ENCODE measurements around the gene LGR4.
"Not testable (repeated sequence)": the region's sequence is repeated elsewhere in the genome, so short reads cannot be mapped to it uniquely, and the experiment has no call there.

The LGR4 gene

GRCh38 chr11:27472398-27473016, at the start of gene LGR4:
LGR4 (minus strand) TSS chr11:27472790; CDS start chr11:27472302, 488 bp downstream.
- DNase-seq = peak; percentile 92

GRCh38 chr11:27520226-27520625, 47.6 kb upstream of the LGR4 start:
- DNase-seq = no peak

GRCh38 chr11:27518518-27518917, 45.9 kb upstream of the LGR4 start:
- no peak for DNase-seq

- not testable (repeated sequence) for DNase-seq
These were observed 44.9 kb upstream of the LGR4 start for GRCh38 chr11:27517490-27517889.

GRCh38 chr11:27514558-27514957, 42.0 kb upstream of the LGR4 start:
- no peak for DNase-seq

GRCh38 chr11:27514076-27514475, 41.5 kb upstream of the LGR4 start:
- DNase-seq = no peak

GRCh38 chr11:27513389-27513788, 40.8 kb upstream of the LGR4 start:
- DNase-seq = no peak

- DNase-seq = no peak
These were observed 39.6 kb upstream of the LGR4 start for GRCh38 chr11:27512238-27512637.

GRCh38 chr11:27509908-27510307, 37.3 kb upstream of the LGR4 start:
- no peak for DNase-seq

GRCh38 chr11:27507557-27508322, 35.1 kb upstream of the LGR4 start:
- no peak for DNase-seq

GRCh38 chr11:27506200-27507182, 33.9 kb upstream of the LGR4 start, which contains the start of gene LIN7C:
LIN7C (minus strand) TSS chr11:27506769; CDS start chr11:27506752, 17 bp downstream.
- peak; percentile 90 to 93 for DNase-seq

- DNase-seq = peak in 1 of 2 donors; percentile 33
These were observed 33.2 kb upstream of the LGR4 start for GRCh38 chr11:27505781-27506180.

- no peak for DNase-seq
These were observed 31.6 kb upstream of the LGR4 start for GRCh38 chr11:27504205-27504604.

- DNase-seq = no peak
These were observed 28.5 kb upstream of the LGR4 start for GRCh38 chr11:27501100-27501499.

GRCh38 chr11:27497911-27498310, 25.3 kb upstream of the LGR4 start:
- DNase-seq = no peak

- peak in 1 of 2 donors; percentile 59 for DNase-seq
These were observed 24.8 kb upstream of the LGR4 start for GRCh38 chr11:27497284-27497866.

GRCh38 chr11:27496461-27496860, 23.9 kb upstream of the LGR4 start:
- peak in 1 of 2 donors; percentile 61 for DNase-seq

GRCh38 chr11:27495710-27496300, 23.2 kb upstream of the LGR4 start:
- no peak for DNase-seq

GRCh38 chr11:27489092-27489491, 16.5 kb upstream of the LGR4 start:
- no peak for DNase-seq

- no peak for DNase-seq
These were observed 15.1 kb upstream of the LGR4 start for GRCh38 chr11:27487706-27488105.

- peak in 1 of 2 donors; percentile 70 for DNase-seq
These were observed 13.6 kb upstream of the LGR4 start for GRCh38 chr11:27485930-27486773.
